ENCODE measurements around the gene RNF215.
"Not testable (repeated sequence)": the region's sequence is repeated elsewhere in the genome, so short reads cannot be mapped to it uniquely, and the experiment has no call there.

The RNF215 gene

GRCh38 chr22:30365891-30366290, 21.3 kb downstream of the RNF215 start:
- in situ Hi-C loops (cut with HindIII; ENCODE audit: low sequenced_read_pairs) = no loop called here

GRCh38 chr22:30362651-30363281, 24.4 kb downstream of the RNF215 start:
- in situ Hi-C loops (cut with HindIII; ENCODE audit: low sequenced_read_pairs) = no loop called here

GRCh38 chr22:30361916-30362650, 25.1 kb downstream of the RNF215 start:
- in situ Hi-C loops (cut with HindIII; ENCODE audit: low sequenced_read_pairs) = no loop called here

GRCh38 chr22:30358541-30358940, 28.7 kb downstream of the RNF215 start:
- in situ Hi-C loops (cut with HindIII; ENCODE audit: low sequenced_read_pairs) = no loop called here

- in situ Hi-C loops (cut with HindIII; ENCODE audit: low sequenced_read_pairs) = no loop called here
Observed at GRCh38 chr22:30357650-30358215, 29.5 kb downstream of the RNF215 start.

- in situ Hi-C loops (cut with HindIII; ENCODE audit: low sequenced_read_pairs) = no loop called here
Observed at GRCh38 chr22:30357236-30357570, 30.0 kb downstream of the RNF215 start.

- in situ Hi-C loops (cut with HindIII; ENCODE audit: low sequenced_read_pairs) = no loop called here
Observed at GRCh38 chr22:30356449-30357235, 30.6 kb downstream of the RNF215 start, which contains the start of the genes CCDC157 and SF3A1. Gene CCDC157 (plus strand): TSS chr22:30357007. CDS start chr22:30366001, 8,994 bp downstream. Gene SF3A1 (minus strand): TSS chr22:30356894. CDS start chr22:30356792, 102 bp downstream.

GRCh38 chr22:30354644-30355043, 32.6 kb downstream of the RNF215 start:
- in situ Hi-C loops (cut with HindIII; ENCODE audit: low sequenced_read_pairs) = no loop called here

GRCh38 chr22:30351226-30351625, 36.0 kb downstream of the RNF215 start:
- in situ Hi-C loops (cut with HindIII; ENCODE audit: low sequenced_read_pairs) = no loop called here

GRCh38 chr22:30348809-30349208, 38.4 kb downstream of the RNF215 start:
- in situ Hi-C loops (cut with HindIII; ENCODE audit: low sequenced_read_pairs) = no loop called here

GRCh38 chr22:30348404-30348803, 38.8 kb downstream of the RNF215 start:
- in situ Hi-C loops (cut with HindIII; ENCODE audit: low sequenced_read_pairs) = no loop called here

GRCh38 chr22:30347255-30347892, 39.8 kb downstream of the RNF215 start:
- in situ Hi-C loops (cut with HindIII; ENCODE audit: low sequenced_read_pairs) = no loop called here

GRCh38 chr22:30344447-30345200, 42.6 kb downstream of the RNF215 start:
- in situ Hi-C loops (cut with HindIII; ENCODE audit: low sequenced_read_pairs) = no loop called here

GRCh38 chr22:30340911-30341685, 46.1 kb downstream of the RNF215 start:
- in situ Hi-C loops (cut with HindIII; ENCODE audit: low sequenced_read_pairs) = no loop called here

GRCh38 chr22:30338802-30339201, 48.4 kb downstream of the RNF215 start:
- in situ Hi-C loops (cut with HindIII; ENCODE audit: low sequenced_read_pairs) = no loop called here

GRCh38 chr22:30338341-30338740, 48.9 kb downstream of the RNF215 start:
- in situ Hi-C loops (cut with HindIII; ENCODE audit: low sequenced_read_pairs) = not testable (repeated sequence)

- in situ Hi-C loops (cut with HindIII; ENCODE audit: low sequenced_read_pairs) = no loop called here
Observed at GRCh38 chr22:30337461-30337778, 49.8 kb downstream of the RNF215 start.

- in situ Hi-C loops (cut with HindIII; ENCODE audit: low sequenced_read_pairs) = no loop called here
Observed at GRCh38 chr22:30336752-30337460, 50.3 kb downstream of the RNF215 start.

GRCh38 chr22:30335236-30335635, 52.0 kb downstream of the RNF215 start:
- in situ Hi-C loops (cut with HindIII; ENCODE audit: low sequenced_read_pairs) = no loop called here
